Testis (tissue), 3 donors: Measurements from ENCODE around the gene UBE2D3. TPM values are rescaled to one million over a fixed set of nuclear protein-coding genes. Genes with fewer than 3 reads are reported as not detected.

ENCODE experiments used
- DNase-seq: peaks from one replicate; pipeline ENCODE4 v3.0.0-alpha.2; 2019
- H3K27ac ChIP-seq, 2 donors: fragments of 200-600 bp; sonication (generic); one replicate each; pipeline ENCODE4 v1.5.1; 2019
- H3K27me3 ChIP-seq: fragments of 200-600 bp; sonication (generic); one replicate; pipeline ENCODE4 v1.5.1; 2019
- H3K36me3 ChIP-seq: fragments of 200-600 bp; sonication (generic); one replicate; pipeline ENCODE4 v1.5.1; 2017; ENCODE audit warnings: low read depth; ENCODE audit errors: missing control alignments
- H3K4me1 ChIP-seq: fragments of 200-600 bp; sonication (generic); one replicate; pipeline ENCODE4 v1.5.1; 2019
- H3K4me3 ChIP-seq, 2 donors: fragments of 200-600 bp; sonication (generic); one replicate each; pipeline ENCODE4 v1.5.1; 2017 to 2019
- H3K9me3 ChIP-seq: fragments of 200-600 bp; sonication (generic); one replicate; pipeline ENCODE4 v1.5.1; 2017
- POLR2A ChIP-seq: fragments of 450-650 bp; IDR thresholded peaks from one replicate; pipeline ENCODE4 v1.6.1; 2017; ENCODE audit warnings: antibody characterized with exemption, mild to moderate bottlenecking, moderate library complexity
- WGBS, 2 donors: methylation state at CpG; one replicate each; pipeline ENCODE4 v1.1.5; 2018; 5-methylcytosine and 5-hydroxymethylcytosine counted together
- intact Hi-C: fragments of 100-400 bp; cut with DNase I; formaldehyde crosslinking; loops from one replicate; pipeline ENCODE4 v1.15.1; 2023; ENCODE audit warnings: low total_unique reads
- polyA plus RNA-seq: library from polyadenylated mRNA; stranded (reverse); fragments of 350-450 nt; fragmentation: Illumina TruSeq; extraction: RNeasy Lipid Tissue Mini Kit (QIAGEN cat#74804); gene quantifications from one replicate; pipeline ENCODE4 v1.2.3, GENCODE V29; 2014; ENCODE audit warnings: low read depth, low replicate concordance; ENCODE audit not compliant: insufficient read depth
- total RNA-seq, 2 donors: library from RNA; depleted of rRNA; stranded (reverse); fragments of >200 nt; gene quantifications; one replicate each; pipeline ENCODE4 v1.2.3, GENCODE V29; 2016
- TF ChIP-seq, protein P1 (sequence below), 3 experiments: fragments of 450-650 bp in 2 of 3; fragments of 200-600 bp in 1 of 3; sonication (generic) in 1 of 3; IDR thresholded peaks; one replicate each; pipeline ENCODE4 v1.5.1; 2016 to 2019; ENCODE audit warnings: antibody characterized with exemption in 3 of 3, mild to moderate bottlenecking in 2 of 3, moderate library complexity in 1 of 3

The UBE2D3 gene
- total and polyA plus RNA-seq, 3 donors from 2014 or later, result 286 to 363 (median 357) TPM

DNA sequence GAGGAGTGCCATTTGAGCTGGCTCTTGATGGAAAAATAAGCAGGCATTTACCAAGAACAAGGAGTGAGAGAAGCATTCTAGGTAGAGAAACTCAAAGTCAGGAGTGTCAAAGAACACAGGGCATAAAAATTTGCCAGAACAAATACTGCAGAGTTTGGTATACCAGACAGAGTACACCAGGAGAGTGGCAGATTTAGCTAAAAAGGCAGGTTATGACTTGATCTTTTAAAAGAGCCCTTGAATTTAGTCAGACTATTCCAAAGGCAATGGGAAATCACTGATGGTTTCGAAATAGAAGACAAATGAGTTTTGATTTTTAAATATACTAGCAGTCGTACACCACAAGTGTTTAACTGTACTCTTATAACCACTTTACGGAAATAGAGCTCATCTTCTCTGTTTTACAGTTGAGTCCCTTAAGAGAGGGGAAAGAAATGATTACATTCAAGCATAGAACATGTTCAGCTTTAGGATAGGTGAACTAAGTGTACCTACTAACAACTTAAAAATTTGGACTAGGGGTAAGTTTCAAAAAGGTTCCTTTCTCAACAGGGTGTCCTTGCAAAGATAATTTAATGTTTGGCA, 10.2 kb downstream of the UBE2D3 start:
- WGBS, 2 donors, result 60 to 78% methylated on average over 3 of the region's 3 CpGs
- TF ChIP-seq, protein P1, sequence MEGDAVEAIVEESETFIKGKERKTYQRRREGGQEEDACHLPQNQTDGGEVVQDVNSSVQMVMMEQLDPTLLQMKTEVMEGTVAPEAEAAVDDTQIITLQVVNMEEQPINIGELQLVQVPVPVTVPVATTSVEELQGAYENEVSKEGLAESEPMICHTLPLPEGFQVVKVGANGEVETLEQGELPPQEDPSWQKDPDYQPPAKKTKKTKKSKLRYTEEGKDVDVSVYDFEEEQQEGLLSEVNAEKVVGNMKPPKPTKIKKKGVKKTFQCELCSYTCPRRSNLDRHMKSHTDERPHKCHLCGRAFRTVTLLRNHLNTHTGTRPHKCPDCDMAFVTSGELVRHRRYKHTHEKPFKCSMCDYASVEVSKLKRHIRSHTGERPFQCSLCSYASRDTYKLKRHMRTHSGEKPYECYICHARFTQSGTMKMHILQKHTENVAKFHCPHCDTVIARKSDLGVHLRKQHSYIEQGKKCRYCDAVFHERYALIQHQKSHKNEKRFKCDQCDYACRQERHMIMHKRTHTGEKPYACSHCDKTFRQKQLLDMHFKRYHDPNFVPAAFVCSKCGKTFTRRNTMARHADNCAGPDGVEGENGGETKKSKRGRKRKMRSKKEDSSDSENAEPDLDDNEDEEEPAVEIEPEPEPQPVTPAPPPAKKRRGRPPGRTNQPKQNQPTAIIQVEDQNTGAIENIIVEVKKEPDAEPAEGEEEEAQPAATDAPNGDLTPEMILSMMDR (IDR thresholded peaks at IDR 0.05), result no peak
- no peak for TF ChIP-seq POLR2A
- Histone ChIP-seq H3K27ac (no peak overlapping the region), H3K9me3 (no peaks in the 10 kb centered on the region), H3K4me3 (no peak overlapping the region), H3K4me1 (peaks cover 59% of the 10 kb centered on the region), H3K36me3 (peaks cover 2% of the 10 kb centered on the region), H3K27me3 (no peaks in the 10 kb centered on the region)
- intact Hi-C loops, result no loop called here
- DNase-seq, result no peak

DNA sequence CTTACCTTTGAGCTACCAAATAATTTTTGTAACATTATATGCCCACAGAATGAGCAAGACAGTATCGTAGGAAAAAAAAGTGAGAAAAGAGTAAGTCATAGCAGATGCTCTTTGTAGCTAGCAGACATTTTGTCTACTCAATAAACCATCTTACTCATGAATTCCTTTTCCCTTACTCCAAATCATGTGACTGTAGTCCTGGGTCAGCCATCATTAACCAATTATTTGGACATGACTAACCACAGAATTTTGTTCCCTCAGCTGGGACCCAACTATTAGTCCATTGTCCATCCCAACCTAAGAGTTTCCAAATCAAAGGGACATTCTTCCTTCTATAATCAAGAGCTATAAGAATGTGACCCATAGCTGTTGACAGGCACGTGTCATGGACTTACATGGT, 11.4 kb downstream of the UBE2D3 start:
- Histone ChIP-seq H3K9me3 (no peaks in the 10 kb centered on the region), H3K4me1 (peaks cover 51% of the 10 kb centered on the region), H3K27ac (no peak overlapping the region), H3K4me3 (no peak overlapping the region), H3K27me3 (no peaks in the 10 kb centered on the region), H3K36me3 (peaks cover 2% of the 10 kb centered on the region)
- DNase-seq, result no peak
- 71 to 77% methylated on average over 2 of the region's 2 CpGs for WGBS, 2 donors
- no peak for TF ChIP-seq POLR2A
- TF ChIP-seq, protein P1 (IDR thresholded peaks at IDR 0.05), result no peak
- intact Hi-C loops, result no loop called here

DNA sequence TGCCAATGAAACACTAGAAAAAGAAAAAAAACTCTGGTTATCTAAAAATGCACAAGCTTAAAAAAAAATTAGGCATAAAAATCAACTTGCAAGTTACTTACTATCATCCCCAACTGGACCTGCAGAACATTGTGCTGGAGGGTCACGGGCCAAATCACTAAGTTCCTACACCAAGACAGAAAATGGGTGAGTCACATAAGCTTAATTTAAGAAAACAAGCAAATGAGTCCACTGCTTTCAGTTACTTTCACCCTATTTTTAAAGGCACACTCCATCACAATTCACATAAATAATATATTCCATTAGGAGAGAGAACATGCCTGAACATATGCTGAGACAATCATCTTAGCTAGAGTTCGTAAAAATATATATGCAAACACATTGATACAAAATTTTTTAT, 17.7 kb downstream of the UBE2D3 start:
- no peaks in the 10 kb centered on the region for H3K27me3 ChIP-seq
- no peak overlapping the region for H3K27ac ChIP-seq
- intact Hi-C loops, result no loop called here
- DNase-seq, result no peak
- no peaks in the 10 kb centered on the region for H3K9me3 ChIP-seq
- H3K4me1 ChIP-seq, result peaks cover 23% of the 10 kb centered on the region
- H3K36me3 ChIP-seq, result peaks cover 2% of the 10 kb centered on the region
- WGBS, 2 donors, result 88 to 93% methylated on average over 2 of the region's 2 CpGs
- no peak for TF ChIP-seq POLR2A
- TF ChIP-seq, protein P1 (IDR thresholded peaks at IDR 0.05), result no peak
- H3K4me3 ChIP-seq, result no peak overlapping the region

DNA sequence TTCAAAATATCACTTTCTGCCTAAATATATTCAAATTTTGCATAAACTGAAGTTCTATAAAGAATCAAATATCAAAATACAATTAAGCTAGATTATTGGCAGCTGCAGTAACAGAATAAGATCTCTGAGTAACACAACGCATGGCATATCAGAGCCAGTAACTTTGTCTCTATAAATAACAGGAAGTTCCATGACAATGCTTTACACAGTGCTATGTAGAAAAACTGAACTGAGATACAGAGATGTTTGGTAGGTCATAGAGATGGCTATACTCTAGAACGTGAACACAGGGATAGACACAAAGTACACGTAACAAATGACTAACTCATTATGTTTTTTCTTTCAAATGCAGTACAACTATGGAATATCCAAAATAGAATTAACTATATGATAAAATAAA, 18.2 kb downstream of the UBE2D3 start:
- Histone ChIP-seq H3K9me3 (no peaks in the 10 kb centered on the region), H3K4me3 (no peak overlapping the region), H3K36me3 (peaks cover 2% of the 10 kb centered on the region), H3K27ac (no peak overlapping the region), H3K4me1 (peaks cover 20% of the 10 kb centered on the region), H3K27me3 (no peaks in the 10 kb centered on the region)
- DNase-seq, result no peak
- intact Hi-C loops, result no loop called here
- 53 to 54% methylated on average over 3 of the region's 3 CpGs for WGBS, 2 donors
- TF ChIP-seq, protein P1 (IDR thresholded peaks at IDR 0.05), result no peak
- TF ChIP-seq POLR2A, result no peak

DNA sequence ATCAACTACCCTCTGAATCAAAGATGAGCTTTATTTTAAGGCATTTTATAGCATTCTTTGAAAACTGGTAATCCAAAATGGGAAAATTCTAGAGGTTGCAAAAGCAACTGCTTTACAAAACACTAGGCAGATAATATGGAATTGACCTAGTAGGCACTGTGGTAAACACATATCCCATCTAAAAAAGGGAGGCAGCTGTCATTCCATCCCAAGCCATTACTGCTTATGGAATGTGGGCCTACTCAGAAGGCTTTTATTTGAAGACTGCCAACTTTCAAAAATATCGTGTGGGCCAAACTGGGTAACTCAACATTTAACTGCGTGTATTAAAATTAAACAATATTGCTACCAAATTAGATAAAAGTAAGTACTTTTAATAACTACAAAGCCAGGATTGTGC, 19.3 kb downstream of the UBE2D3 start:
- H3K36me3 ChIP-seq, result peaks cover 2% of the 10 kb centered on the region
- H3K27me3 ChIP-seq, result no peaks in the 10 kb centered on the region
- TF ChIP-seq, protein P1 (IDR thresholded peaks at IDR 0.05), result no peak
- no peak for TF ChIP-seq POLR2A
- peaks cover 9% of the 10 kb centered on the region for H3K4me1 ChIP-seq
- H3K27ac ChIP-seq, result no peak overlapping the region
- intact Hi-C loops, result no loop called here
- DNase-seq, result no peak
- WGBS, 2 donors, result 62 to 78% methylated on average over 2 of the region's 2 CpGs
- H3K4me3 ChIP-seq, result no peak overlapping the region
- H3K9me3 ChIP-seq, result no peaks in the 10 kb centered on the region
